Stimulated activated CD8-positive, alpha-beta memory T cell treated with anti-CD3 and anti-CD28 coated beads, Interleukin-12 subunit alpha, Interleukin-12 subunit beta, amount 100 ng/mL, for 24 hours (primary cell): Measurements from ENCODE around the gene NME7.

Source experiments
- DNase-seq: peaks from one replicate; pipeline ENCODE4 v3.0.0-alpha.2; 2020; ENCODE audit errors: extremely low read depth

NME7 gene

DNA sequence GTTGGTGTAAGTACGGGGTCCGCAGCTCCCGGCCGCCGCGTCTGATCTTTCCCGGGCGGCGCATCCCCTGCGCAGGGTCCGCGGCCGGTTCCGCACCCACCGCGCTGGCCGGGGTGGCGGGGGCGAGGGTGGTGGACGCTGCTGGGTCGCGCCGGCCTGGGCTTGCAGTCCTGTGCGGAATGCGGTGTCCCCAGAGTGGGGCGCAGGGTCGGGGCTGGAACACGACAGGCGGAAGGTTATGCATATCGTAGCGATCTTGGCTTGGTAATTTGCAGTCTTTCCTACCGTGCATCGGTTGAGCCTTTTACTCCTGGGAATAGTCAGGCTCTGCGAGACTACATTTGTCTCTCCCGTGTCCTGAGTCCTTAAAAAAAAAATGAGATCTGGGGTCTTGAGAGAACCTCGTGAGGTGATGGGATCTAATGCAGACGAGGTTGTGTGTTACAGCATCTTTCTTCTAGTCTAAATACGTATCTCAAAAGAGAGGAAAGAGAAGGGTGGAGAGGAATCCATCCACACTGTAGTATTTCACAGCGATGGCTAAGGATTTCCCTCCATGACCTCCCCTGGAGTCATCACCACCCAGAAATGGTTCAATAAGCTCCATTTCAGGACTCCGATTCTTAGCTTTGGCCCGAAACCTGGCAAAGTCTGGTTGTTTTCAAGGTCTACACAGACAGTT is 260.5 kb downstream of the NME7 start:
- DNase-seq, result no peak

DNA sequence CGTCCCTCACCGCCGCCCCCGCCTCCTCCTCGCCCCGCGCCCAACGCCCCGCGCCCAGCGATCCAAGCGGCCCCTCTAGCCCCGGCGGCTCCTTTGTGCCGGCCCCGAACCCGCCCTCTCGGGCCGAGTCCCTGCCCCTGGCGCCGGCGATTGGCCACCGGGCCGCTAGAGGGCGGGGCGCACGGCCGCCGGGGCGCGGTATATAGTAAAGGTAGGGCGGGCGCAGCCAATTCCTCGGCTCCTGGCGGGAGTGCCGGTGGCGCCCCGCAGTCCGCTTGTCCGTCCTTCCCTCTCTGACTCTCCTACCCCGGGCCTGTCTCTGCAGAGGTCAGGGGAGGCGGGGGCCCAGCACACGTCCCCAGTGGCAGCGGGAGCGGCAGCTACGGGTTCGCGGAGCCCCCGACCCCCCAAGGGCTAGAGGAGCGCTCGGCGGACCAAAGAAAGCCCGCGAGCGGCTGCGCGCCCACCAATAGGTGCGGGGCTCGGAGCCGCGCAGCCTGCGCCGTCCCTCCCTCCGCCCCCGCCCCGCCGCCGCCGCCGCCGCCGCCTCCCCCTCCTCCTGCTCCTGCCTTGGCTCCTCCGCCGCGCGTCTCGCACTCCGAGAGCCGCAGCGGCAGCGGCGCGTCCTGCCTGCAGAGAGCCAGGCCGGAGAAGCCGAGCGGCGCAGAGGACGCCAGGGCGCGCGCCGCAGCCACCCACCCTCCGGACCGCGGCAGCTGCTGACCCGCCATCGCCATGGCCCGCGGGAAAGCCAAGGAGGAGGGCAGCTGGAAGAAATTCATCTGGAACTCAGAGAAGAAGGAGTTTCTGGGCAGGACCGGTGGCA is 261.3 kb downstream of the NME7 start, which contains the start of gene ATP1B1:
Gene ATP1B1, plus strand, starts transcription at position 596 of the 826 bp plus-strand sequence. Its CDS starts 140 bp downstream, at position 736.
- peak; percentile 64 for DNase-seq

DNA sequence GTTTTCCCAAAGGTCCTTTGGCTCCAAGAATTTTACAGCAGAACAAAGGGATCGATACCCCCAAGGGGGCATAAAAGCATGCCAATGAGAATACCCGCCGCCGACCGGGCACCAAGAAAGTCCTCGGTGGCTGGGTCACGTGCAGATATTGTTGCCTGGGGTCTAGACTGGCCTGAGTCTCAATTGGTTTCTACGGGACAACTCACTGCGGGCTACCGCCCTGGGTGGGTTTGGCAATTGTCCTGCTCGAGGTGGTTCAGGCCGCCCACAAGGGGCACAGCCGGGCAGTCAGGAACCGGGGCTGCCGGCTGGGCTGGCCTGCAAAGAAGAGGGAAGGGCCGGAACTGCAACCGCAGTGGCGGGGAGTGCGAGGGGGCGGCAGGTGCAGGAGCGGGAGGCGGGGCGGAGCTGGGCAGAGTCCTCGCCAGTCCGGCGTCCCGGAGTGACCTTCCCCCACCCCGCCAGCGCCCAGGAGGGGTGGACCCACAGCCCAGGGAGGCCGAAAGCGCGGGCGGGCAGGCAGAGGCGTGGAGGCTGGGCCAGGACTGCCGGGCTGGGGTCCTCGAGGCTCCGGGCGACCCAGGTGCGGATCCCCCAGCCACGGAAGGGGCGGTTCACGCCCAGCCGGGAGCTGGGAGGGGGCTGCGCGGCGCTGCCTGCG is 262.0 kb downstream of the NME7 start:
- no peak for DNase-seq

DNA sequence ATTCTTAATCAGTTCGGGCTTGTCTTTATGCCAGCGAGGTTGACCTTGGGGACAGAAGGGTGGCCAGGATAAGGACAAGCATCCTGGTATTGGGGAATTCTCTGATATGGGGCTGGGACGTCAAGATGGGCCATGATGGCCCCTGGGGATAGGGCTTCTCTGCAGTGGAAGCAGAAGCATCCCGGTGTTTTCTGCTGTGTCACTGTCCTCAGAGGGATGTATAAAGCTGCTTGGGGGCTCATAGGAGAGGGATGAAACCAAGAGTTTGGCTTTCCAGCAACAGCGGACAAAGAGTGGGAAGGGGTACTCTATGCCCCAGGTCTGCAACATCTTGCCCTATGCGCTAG is 262.5 kb downstream of the NME7 start:
- DNase-seq, result no peak

DNA sequence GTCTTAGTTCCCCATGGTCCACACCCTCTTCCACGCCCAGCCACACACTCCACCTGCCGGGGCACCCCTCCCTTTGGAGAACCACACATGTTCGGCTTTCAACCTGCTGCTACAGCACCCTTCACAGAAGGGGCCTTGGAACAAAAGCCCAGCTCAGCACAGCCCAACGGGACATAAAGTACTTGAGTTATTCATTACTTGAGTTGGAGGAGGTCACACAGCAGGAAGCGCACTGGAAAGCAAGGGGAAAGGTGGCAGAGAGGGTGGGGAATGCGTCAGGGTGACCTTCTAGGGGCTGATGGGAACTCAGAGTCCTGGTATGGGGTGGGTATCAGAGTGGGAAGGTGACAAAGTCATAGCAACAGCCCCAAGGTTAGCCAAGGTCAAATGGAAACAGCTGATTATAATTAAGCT is 264.1 kb downstream of the NME7 start:
- no peak for DNase-seq

DNA sequence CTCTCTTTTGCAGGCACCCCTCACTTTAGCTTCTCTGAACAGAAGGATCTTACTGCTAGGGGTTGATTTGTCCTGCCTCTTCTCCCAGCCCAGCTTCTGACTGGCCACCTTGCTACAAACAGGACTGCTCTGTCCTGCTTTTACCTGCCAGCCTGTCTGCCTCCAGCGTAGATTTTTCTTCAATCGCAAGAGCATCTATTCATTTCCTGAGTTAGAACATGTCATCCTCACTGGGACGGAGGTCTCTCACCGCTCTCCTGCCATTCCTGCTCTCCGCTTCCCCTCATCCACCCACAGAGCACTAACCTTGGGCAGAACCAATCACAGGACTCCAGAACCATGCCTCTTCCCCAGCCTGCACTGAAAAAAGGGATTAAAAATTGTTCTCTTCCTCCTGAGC is 264.6 kb downstream of the NME7 start:
- DNase-seq, result no peak

DNA sequence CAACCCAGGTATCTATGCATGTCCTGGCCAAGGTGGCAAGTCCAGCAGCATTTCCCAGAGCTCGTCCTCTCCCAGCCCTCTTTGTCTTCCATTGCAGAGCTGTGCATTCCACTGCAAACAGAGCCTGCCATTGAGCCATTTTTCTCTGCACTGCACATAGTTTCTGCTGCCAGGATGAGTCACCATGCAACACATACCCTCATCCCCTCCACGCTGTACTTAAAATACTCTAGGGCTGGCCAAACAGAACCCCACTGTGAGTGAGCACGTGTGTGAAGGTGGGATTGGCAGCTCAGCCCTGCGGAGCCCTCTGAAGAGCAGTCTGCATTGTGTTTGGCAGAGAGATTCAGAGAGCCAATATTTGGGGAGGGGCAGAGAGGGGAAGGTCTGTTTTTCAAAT is 265.0 kb downstream of the NME7 start:
- no peak for DNase-seq

DNA sequence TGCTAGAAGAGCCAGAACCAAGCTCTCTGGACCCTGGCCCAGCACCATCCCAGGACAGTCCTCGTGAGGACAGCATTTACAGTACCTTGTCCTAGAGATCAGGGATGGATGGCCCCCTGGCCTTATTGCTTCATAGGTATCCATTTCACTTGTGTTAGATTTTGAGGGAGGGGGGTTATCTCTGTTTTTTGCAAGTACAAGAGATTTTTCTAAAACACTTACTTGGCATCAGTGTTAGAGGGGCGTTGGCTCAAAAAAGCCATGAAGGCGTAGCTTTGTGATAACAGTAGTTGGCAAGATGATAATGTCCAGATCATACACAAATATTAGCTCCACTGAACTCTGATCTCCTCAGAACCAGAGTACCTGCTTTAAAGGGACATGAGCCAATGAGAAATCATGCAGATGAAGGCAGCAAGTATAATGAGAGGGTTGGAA is 266.9 kb downstream of the NME7 start:
- no peak for DNase-seq

DNA sequence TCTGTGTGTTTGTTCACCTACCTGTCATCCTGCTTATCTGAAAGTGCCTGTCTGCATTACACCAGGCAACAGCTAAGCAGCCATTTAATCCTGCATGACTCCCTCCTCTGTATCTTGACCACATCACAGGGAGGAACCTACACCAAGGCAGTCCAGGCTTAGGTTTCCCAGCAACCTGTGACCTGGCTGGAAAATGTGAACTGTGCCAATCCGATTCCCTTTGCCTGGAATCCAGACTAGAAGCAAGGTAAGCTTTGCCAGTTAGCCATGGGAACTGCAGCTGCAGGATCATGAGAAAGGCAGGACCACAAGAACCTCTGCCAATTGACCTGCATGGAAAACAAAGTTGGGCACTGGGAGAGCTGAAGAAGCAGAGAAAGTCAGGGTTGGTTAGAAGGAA is 267.4 kb downstream of the NME7 start:
- no peak for DNase-seq

DNA sequence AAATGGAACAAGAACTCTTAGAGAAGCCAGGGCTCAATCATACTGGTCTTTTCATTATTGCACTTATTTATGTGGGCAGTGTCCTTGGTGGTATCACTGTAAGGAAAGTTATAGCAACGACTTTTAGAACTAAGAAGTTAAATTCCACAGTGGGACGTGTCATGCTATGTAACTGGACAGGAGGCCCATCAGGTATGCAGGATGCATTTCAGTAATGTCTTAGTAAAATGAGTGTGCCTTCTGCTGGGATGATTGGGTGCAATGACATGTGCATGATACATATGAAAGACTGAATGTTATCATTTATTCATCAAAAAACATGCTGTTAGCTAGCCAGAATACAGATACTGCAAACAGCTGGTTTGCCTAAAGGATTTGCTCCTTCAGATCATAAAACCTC is 268.0 kb downstream of the NME7 start:
- no peak for DNase-seq

DNA sequence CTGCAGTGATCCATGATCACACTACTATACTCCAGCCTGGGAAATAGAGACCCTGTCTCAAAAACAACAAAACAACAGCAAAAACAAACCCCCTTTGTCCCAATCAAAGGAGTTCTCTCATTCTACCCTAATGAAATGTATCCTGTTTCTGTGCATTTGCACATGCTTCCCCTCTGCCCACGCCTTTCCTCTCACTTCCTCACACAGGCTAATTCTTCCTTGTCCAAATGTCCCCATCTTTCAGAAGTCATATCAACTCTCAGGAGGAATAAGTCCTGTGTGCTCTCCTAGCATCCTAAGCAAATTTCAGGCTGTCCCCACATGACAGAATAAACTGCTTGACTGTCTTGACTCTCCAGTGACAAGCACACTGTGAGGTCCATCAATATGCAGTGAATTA is 269.2 kb downstream of the NME7 start:
- no peak for DNase-seq

DNA sequence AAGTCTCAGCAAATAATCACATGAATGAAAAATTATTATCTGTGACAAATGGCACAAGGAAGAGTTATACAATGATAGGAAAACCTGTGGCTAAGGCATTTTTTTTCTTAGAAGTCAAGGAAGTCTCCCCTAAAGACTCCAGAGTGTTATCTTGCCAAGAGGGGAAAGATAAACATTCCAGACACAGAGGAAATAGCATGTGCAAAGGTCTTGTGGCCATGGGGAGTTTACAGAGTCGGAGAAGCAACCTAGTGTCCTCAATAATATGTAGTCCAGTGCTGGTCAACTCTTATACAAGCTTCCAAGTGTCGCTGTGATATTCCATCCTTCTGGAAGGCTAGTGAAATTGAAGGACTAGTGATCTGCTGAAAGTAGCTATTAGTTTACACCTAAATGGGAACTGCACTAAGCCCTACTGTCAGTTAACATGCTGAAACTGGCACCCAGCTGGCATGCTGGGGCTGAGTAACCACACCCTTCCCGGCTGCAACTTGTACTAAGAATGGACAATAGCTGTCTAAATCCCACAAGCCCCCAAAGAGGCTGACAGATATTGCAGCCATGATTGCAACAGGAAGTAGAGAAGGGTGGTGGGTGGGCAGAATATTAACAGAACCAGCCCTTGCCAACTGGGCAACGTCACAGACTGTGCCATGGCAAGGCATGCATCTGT is 272.6 kb downstream of the NME7 start:
- DNase-seq, result no peak

DNA sequence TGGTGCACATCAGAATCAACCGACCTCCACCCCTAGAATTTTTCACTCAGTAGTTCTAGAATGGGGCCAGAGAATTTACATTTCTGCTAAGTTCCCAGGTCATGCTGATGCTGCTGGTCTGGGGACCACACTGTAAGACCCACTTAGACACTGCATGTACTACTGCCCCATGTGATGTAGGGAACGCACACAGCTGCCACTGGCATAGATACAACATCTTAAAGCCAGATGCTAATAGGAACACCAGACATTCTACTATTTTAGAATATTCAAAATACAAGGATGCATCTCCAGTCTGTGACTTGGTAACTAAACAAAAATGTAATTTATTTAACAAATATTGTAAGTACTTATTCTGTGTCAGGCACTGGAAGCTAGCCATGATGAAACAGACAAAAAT is 275.2 kb downstream of the NME7 start:
- DNase-seq, result no peak

DNA sequence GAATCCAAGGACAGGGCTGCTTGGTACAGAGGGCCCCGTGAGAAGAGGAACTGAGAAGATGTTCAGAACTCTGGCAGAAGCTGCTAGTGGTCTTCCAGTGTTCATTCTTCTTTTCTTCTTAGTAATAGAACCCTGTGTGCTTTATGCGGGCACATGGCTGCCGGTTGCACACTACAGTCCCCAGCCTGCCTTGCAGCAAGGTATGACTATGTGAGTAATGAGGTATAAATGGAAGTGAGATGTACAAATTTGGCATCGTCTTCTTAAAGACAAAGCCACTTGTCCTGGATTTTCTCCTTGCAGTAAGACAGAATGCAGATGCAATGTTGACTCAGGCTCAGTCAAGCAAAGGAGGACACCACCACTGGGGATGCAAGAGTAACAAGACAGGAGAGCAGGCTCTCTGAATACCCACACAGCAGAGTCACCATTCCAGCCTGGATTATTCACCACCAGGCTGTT is 276.1 kb downstream of the NME7 start:
- DNase-seq, result no peak

DNA sequence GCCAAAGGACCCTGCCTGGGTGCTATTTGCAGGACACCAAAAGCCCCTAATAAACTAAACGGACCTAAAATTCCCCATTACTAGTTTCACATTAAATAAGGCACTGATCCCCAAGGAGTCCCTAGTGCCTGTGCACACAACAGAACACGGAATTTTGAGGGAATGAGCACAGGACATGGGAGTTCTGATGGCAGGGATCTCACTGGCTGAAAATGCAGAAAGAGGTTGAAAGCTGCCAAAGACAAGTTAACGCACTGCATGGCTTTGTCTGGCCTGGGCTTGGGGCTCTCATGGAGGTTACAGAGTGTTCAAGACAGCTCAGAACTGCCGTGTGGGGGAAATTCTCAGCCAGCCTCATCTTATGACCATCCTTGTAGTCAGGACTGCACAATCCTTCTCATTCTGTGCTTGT is 276.7 kb downstream of the NME7 start:
- no peak for DNase-seq

DNA sequence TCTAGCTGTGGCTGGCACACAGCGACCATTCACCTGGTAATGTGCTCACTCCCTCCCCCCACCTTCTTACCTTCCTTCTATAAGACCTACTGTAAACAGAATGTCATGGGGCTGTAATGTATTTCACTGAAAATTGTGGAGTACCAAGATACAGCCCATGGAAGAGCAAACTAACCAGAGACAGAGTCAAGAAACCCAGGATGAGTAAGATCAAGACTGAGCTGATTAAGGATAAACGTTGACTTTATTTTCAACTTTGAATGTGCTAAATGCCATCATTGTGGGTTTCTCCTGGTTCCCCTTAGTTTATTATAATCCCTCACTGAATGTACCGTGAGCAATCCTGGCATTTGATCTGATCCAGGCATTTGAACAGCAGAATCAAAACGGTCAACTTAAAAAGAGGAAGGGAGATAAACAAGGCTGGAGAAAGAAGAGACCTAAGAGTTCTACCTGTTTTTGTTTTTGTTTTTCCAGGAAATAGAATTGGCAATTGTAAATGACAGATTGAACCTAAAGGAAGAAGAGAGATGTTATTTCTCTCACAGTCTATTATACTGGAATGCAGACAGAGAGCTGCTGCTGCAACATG is 277.2 kb downstream of the NME7 start:
- no peak for DNase-seq

DNA sequence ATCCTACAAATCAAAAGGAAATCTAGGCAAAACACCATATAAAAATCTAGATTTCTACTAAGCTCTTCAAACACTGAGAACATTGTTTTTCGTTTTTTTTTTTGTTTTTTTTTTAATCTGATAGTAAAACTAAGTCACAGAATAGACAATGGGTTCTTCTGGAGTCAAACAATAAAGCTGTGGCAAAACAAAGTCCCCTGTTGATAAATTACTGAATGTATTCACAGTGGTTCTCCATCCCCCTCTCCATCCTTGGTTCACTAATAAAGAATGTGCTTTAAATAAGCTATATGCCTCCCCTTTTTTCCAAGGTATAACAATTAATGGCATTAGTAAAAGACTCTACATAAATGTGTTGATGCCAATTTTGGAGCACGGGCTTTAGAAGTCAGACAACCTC is 277.8 kb downstream of the NME7 start:
- no peak for DNase-seq

DNA sequence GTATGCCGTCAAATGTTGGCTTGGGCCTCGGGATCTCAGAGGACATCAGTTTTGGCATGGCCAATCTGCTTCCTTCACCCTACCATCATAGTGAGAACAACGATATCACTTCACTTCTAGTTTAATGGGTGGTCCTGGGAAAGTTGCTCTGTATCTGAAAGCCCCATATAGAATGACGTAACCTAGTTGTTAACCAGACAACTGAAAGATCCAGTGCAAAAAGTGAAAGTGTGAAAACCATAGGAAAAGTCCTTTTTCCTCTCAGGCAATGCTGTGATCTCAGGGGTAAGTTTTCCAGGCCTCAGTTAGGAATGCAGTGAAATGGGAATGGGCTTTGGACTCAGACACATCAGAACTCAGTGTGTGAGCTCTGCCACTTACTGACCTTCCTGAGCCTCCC is 279.7 kb downstream of the NME7 start:
- DNase-seq, result no peak

DNA sequence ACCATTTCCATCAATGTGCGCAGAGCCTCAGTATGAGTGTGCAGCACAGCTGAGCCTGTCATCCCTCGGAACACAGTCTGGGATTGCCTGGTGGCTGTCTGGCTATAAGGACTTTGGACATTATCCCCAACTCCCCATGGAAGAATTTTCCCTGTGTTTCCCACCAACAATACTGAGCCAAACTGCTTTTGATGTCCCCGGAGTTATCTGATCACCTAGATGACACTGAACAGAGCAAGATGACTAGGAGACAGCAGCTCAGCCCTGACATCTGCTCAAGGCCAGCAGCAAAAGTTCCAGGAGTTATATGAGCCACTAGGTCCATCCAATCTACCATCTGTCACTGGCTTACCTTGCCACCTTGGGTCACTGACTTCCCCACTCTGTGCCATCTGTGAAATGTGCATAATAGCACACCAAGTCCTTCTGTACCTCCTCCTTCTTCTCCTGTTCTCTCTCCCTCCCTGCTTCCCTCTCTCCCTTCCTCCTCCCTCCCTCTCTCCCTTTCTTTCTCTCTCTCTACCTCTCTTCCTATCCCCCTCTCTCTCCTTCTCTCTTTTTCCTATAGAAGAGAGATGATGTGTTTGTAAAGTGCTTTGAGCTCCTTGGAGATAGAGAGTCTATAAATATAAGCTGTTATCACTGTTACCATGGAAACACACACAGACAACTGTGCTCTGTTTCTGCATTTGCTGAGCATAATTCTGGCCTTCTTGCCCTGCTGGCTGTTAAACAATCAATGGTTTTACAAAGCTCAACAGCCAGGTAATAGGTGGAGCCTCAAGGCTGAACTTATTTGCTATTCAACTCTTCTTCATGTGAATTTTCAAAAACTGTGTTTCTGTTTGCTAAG is 280.8 kb downstream of the NME7 start:
- DNase-seq, result no peak

DNA sequence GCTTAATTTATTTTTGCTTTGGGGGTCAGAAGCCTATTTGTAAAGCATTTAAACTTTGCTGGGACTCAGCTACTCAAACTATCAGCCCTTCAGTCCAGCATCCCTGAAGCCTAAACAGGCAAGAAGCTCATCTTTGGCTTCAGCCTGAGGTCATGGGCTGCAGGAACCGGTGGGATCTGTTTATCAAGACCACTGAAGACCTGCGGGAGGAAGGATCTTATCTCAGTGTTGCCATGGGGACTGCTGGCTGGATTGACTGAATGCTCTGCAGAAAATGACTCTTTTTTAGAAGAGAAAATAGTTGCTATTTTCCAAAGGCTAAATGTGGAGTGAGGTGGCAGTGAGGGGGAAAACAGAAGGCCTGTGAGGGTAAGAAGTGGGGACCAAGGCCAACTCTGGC is 281.7 kb downstream of the NME7 start:
- no peak for DNase-seq
